ENCODE measurements around the gene PDE9A.

DNA sequence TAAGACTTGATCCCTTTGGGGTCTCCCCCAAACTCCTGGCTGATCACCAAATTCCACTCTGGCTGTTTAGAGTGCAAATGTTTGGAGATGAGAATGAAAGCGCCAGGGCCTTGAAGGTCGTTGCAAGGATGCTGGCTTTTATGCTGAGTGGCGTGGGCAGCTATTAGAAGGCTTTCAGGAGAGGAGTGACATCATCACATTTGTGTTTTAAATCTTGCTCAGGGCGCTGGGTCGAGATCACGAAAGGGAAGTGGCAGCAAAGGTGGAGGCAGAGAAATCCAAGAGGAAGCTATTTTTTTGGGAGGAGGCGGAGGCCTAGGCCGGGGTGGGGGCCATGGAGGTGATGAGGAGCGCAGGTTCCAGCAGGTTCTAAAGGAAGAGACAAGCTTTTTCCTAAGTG, 49.3 kb downstream of the PDE9A start:
- TF ChIP-seq CTCF (IDR thresholded peaks at IDR 0.05) (no peak), POLR2A (IDR thresholded peaks at IDR 0.05) (no peak), EP300 (IDR thresholded peaks at IDR 0.05) (no peak)
